HG03097 (cell line): ENCODE measurements around the gene RGS19.
"Not testable (repeated sequence)": the region's sequence is repeated elsewhere in the genome, so short reads cannot be mapped to it uniquely, and the experiment has no call there.

Experiments
- ATAC-seq: cut with Tn5 transposase; IDR thresholded peaks from one replicate; pipeline ENCODE4 v1.9.1; 2021; ENCODE audit not compliant: unreplicated experiment, low FRiP score

Gene RGS19, protein sequence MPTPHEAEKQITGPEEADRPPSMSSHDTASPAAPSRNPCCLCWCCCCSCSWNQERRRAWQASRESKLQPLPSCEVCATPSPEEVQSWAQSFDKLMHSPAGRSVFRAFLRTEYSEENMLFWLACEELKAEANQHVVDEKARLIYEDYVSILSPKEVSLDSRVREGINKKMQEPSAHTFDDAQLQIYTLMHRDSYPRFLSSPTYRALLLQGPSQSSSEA

DNA sequence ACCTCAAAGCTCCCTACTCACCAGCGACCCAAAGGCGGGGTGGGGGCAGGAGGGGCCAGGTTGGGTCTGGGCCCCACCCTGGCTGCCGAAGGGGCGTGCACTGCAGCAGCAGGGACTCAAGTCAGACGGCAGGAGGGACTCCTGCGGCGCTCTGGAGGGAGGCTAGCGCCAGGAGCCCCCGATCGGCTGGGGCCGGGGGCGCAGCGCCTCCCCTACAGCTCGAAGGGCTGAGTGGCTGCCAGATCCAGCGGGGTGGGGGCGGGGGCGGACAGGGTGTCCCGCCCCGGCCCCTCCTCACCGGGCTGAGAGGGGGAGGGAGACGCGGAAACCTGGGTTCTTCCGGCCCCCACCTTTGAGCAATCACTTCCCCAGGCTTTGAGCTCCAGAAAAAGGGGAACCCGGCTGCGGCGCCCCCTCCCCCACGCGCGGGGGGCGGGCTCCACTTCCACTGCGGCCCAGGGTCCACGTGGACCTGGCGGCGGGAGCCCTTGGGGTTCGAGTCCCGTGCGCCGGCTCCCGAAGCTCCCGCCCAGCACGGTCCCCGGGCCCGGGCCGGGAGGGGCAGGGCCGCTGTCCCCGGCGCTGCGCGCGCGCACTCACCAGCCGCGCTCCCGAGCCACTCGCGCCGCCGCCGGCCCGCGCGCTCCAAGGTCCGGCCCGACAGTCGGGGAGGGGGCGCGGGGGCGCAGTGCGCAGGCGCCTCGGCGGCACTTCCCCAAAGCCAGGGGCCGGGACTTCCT, at the start of gene RGS19:
TSS of gene RGS19 (minus strand) at position 246 of the 740 bp plus-strand sequence. CDS start 2,632 bp downstream, outside the sequence.
- peak; percentile 29 for ATAC-seq

DNA sequence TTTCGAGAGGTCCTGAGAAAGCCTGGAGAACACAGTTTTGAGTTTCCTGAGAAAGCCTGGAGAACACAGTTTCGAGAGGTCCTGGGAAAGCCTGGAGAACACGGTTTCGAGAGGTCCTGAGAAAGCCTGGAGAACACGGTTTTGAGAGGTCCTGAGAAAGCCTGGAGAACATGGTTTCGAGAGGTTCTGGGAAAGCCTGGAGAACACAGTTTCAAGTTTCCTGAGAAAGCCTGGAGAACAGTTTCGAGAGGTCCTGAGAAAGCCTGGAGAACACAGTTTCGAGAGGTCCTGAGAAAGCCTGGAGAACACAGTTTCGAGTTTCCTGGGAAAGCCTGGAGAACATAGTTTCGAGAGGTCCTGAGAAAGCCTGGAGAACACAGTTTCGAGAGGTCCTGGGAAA, 44.2 kb upstream of the RGS19 start:
- not testable (repeated sequence) for ATAC-seq

DNA sequence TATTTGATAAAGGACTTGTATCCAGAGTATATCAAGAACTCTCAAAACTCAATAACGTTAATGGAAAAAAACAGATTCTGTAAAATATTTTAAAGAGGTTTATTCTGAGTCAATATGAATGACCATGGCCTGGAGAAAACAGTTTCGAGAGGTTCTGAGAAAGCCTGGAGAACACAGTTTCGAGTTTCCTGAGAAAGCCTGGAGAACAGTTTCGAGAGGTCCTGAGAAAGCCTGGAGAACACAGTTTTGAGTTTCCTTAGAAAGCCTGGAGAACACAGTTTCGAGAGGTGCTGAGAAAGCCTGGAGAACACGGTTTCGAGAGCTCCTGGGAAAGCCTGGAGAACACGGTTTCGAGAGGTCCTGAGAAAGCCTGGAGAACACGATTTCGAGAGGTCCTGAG, 43.6 kb upstream of the RGS19 start:
- not testable (repeated sequence) for ATAC-seq

DNA sequence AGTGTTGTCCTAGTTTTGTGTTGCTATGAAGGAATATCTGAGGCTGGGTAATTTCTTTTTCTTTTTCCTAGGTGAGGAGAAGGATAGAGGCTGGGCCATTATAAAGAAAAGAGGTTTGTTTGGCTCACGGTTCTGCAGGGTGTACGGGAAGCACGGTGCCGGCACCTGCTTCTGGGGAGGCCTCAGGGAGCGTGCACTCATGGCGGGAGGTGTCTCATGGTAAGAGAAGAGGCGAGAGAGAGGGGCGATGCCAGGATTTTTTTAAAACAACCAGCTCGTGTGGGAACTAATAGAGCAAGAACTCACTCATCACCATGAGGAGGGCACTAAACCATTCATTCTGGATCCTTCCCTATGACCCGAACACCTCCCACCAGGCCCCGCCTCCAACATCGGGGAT, 42.3 kb upstream of the RGS19 start:
- no peak for ATAC-seq

DNA sequence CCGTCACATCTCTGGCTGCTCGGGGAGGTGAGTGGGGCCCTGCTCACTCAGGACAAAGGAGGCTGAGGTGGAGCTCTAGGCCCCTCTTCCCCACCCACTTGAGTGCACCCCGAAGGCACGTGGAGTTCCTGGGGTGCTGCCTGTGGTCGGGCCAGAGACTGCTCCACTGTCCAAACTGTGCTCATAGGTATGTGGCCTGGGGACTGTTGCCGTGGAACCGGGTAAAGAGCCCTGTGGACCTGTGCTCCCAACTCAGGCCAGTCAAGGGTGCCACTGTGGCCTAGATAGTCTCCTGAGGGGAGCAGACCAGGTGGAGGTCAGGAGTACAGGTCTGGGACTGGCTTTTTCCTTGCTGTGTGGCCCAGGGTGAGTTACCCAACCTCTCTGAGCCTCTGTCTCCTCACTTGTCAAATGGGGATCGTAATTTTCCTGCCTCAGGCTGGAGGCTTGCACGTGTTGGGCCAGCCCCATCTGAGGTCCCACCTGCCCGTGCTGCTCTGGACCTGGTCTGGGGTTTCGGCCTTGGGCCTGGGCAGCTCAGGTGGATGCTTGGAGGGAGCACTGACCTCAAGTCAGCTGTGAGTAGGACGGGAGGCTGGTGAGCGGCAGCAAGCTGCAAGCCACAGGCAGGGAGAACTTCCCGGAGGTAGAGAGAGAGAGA, 40.5 kb upstream of the RGS19 start:
- no peak for ATAC-seq

DNA sequence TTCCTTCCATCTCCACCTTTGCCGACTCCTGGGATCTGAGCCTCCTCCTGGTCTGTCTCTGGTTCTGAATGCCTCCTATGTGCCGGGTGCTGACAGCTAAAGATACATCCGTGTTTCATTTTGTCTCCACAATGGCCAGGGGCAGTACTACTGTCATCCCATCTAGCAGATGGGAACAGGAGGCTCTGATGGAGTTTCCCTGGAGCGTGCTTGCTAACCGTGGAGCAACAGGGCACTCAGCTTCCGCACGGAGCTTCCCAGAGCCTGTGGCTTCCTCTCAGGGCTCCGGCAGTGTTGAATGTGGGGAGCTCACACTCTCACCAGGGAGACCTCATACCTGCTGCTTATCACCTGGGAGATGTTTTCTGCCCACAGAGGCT, 40.0 kb upstream of the RGS19 start:
- ATAC-seq: no peak

DNA sequence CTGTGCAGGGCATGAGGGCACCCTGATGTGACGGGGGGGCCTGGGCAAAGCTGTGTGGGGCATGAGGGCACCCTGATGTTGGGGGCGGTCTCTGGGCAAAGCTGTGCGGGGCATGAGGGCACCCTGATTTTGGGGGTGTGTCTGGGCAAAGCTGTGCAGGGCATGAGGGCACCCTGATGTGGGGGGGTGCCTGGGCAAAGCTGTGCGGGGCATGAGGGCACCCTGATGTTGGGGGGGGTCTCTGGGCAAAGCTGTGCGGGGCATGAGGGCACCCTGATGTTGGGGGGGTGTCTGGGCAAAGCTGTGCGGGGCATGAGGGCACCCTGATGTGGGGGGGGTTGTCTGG, 38.1 kb upstream of the RGS19 start:
- ATAC-seq: not testable (repeated sequence)

DNA sequence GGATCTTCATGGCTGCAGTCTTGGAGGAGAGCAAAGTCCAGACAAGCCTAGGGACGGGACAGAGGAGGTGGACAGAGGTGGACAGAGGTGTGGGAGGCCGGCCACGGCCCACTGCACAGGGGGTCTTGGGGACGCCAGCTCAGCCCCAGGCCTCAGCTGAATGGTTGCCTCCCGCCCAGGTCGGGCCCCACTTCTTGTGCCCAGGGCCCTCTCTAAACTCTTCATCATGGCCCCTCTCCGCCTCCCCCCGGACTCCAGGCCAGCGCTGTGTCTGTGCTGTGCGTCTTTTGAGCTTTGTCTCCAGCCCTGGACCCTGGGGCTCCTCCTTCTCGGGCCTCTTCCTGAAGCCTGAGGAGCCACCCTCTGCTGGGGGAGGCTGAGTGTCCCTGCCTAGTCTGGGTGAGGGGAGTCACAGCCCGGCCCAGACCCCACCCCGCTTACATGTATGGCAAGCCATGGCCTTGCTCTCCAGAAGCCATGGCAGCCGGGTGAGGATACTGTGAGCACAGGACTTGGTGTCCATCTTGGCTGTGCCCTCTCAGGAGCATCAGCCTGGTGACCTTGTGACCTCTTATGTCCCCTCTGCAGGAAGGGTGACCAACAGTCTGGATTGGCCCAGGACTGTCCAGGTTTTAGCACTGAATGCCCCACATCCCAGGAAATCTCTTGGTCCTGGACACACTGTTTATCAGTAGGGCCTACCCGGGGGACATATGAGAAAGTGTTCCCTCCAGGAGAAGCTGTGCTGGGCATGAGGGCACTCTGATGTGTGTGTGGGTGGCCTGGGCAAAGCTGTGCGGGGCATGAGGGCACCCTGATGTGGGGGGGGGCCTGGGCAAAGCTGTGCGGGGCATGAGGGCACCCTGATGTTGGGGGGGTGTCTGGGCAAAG, 37.5 kb upstream of the RGS19 start:
- ATAC-seq: no peak

DNA sequence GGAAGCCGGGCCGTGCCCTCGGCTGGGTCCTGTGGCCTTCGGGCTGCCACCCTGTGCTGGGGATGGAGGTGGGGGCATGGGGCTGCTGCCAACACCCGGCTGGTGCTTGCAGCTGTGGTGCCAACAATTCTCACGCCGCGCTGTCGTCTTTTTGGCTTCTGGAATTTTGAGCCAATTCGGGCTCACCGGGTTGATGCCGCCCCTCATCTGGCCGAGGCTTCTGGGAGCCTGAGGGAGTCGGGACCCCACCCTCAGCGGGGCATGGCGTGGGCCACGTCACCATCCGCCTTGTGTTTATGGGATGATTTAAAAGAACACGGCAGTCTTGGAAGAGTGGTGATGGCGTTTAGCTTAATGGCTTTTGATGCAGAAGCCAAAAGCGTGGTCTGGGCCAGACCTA, 36.7 kb upstream of the RGS19 start:
- no peak for ATAC-seq

DNA sequence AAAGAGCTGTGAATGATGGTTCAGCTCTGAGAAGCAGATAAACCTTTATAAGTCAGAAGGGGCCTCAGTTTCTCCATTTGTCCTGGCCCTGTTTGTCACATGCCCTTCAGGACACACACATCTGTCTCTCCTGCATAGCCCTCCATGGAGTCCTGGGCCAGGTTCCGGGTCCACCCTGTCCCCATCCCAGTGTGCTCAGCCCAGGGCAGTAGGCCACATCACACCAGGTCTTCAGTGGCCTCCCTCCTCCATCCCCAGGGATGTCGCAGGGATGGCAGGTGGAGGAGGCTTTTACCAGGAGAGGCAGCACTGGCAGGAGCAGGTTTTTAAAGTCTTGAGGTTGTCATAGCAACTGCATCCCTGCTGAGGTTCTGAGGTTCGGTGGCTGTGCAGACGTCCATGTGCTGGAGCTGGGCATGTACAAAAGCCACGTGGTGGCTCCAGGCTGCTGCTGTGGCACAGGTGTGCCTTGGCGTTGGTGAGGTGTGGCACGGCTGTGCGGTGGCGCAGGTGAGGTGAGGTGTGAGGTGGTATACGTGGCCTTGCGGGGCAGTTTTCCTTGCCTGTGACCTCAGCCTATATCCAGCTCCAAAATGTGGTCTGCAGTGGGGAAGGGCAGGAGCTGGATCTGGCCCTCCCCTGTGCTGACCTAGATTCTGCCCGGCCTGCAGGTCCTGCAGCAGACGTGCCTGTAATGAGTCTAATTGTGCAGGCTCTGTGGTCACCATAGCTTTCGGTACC, 36.0 kb upstream of the RGS19 start:
- no peak for ATAC-seq

DNA sequence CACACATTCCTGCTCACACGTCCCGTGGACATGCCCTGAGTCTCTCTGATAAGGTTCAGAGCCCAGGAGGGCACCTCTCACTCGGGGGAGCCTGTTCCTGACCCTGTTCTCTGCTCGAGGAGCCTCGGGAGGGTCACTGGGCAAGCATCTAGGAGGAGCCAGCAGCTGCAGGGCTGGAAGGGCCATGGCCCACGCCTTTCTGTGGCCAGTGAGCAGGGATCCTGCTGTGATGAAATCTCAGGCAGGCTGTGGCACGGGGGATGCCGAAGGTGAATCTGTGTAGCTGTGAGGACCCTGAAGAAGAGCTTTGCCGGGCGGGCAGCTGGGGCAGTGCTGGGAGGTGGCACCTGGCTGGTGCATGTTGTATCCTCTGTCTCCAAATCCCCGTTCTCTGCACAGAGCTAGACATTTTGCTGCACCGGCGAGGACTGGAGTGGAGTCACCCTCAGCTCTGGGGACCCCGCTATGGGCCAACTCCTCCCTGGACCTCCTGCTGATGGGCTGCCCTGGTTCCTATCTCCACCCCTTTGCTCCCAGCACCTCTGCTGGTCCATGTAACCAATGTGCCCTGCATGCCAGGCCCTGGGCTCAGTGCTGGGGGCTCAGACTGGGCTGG, 35.1 kb upstream of the RGS19 start:
- ATAC-seq: no peak

DNA sequence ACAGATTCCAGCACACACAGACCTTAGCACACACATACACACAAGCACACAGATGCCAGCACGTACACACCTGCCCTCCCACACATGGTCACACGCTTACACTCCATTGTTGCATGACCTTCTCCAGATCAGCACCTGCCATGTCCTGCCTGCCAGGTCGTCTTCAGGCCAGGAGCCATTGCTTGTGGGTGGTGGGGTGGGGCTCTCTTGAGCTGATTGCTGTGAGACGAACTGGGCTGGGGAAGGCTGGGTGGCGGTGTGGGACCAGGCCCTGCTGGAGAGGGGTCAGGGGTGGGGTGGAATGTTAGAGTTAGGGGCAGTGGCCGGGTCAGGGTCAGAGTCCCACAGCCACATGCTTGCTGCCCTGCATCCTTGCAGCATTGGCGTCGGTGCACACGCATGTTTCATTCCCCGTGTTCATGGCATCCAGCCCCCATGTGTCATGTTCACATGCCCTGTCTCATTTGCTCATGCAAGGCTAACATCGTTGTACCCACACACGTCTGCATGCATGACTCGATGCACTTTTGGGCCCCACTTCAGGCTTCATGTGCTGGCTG, 34.6 kb upstream of the RGS19 start:
- no peak for ATAC-seq

DNA sequence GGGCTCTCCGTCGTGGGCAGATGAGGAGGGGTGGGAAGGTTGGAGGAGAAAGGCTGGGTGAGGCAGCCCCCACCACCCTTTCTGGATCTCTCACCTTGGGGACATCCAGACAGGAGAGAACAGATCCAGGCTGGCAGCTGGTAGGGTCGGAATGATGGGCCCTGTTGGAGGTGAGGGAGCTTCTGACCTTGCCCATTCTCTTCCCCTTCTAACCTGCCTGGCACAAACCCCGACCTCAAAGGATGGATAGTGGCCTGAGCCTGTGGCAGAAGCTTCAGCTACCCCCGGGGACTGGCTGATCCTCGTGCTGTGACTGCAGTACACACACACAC, 34.1 kb upstream of the RGS19 start:
- ATAC-seq: no peak

DNA sequence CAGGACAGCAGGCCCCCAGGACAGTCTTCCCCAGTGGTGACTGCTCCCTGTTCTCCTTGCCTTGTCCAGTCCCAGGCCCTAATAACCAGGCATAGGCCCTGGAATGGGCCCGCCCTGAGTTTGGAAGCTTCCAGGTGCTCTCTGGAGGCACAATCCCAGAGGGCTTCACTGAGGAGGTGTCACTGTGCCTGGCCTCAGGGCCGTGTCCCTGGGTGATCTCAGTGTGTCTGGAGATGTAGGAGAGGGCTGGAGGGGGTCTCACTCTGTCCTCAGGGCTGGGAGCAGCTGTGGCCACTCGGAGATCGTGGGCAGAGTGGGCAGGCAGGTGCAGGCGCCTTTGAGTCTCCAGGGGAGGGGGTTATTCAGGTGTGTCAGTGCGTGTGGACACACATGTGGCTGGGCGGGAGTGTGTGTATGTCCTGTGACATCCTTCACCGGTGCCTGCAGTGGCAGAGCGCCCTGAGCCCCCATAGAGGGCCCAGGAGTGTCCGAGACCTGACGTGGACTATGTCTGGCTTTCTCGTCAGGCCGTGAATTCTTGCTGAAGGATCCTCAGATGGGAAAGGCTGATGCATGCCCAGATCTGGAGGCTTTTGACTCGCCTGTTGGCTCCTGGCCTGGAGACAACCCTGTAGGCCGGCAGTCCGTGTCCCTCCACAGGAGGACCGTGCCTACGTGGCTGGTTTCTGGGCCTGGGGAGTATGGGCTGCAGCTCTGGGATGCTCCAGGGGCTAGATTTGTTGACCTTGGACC, 33.5 kb upstream of the RGS19 start:
- no peak for ATAC-seq

DNA sequence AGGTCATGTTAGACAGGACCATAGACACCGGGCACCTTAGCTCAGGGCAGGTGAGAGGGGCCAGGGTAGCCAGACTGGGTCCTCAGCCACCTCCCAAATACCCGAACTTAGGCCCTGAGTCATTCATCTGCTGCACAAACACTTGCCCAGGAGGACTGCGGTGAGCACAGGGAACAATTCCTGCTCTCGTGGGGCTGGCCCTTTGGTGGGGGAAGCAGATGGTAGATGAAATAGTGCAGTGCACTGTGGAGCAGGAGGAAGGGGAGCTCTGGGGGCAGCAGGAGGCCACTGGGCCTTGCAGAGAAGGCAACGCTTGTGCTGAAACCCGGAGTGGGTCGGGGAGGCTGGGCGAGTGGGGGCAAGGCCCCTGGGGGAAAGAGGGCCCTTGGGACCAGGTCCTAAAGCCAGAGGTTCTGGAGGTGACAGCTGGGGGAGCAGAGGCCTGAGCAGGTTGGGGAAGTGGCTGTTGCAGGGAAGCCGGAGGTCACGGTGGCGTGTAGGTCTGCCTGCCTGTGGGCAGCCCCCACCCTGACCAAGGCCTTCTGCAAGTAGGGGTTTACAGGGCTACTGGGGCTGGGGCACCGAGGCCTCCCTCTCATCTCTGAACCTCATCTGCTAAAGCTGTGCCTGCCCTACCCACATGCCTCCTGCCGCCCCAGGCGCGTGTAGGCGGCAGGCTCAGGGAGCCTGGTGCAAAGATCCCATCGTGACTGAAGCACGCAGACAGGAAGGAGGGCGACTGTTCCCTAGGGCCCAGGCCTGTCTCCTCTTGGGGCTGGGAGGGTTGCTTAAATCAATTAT, 32.7 kb upstream of the RGS19 start:
- no peak for ATAC-seq

DNA sequence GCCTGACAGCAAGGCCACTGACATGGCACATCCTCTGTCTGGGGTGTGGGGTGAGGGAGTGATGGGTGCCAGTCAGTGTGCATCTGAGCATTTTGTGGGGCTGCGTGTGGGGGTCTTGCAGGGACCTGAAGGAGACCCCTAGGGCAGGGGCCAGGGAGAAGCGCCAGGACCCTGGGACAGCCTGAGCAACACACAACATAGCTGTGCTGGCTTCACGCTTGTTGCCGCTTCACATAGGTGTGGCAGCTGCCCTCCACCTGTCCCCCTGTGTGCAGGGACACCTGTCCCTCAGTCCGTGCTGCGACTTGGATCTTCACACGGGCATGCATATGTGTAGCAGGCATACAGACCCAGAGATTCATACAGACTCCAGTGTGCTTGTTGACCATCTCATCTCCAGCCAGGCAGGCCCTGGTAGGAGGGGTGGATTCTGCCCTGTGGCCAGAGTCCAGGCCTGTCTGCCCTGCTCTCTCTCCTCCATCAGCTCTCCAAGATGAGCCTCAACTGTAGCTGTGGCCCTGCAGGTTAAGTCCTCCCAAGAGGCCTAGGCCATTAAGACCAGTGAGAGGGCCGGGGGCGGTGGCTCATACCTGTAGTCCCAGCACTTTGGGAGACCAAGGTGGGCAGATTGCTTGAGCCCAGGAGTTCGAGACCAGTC, 31.2 kb upstream of the RGS19 start:
- no peak for ATAC-seq

DNA sequence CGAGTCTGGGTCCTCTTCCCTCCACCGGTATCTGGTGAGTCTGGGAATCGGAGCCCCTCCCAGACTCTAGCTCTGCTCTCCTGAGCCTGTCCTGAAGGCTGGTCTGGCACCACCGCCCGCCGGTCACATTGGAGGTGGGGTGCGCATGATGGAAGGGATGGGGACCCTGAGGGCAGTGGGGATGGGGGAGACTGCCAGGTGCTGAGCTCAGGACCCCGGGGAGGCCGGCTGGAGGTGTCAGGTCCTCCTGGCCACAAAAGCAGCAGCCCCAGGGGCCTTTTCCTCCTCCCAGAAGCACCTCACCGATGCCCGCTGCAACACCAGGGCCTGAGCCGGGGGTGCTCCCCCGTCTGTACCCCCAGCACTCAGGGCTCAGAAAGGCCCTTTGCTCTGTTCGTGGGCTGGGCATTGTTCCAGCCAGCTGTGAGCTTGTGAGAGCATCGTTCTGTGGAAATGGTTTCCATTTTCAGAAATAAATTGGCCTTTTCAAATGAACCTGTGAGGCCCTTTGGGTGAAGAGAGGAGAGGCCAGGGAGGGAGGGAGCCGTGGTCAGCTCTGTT, 30.6 kb upstream of the RGS19 start:
- ATAC-seq: no peak
